Activated gamma-delta T cell treated with anti-CD3 and anti-CD28 coated beads, Interleukin-2, amount 50 U/mL, for 16 hours (primary cell): ENCODE results near the gene SHISAL1.

Experiments
- DNase-seq: peaks from one replicate; pipeline ENCODE4 v3.0.0-alpha.2; 2020; ENCODE audit warnings: low read depth

Gene SHISAL1

GRCh38 chr22:44342347-44342956 is 29.7 kb upstream of the SHISAL1 start:
- no peak for DNase-seq

GRCh38 chr22:44341431-44342346 is 28.9 kb upstream of the SHISAL1 start:
- DNase-seq = no peak

- DNase-seq = no peak
Observed at GRCh38 chr22:44340271-44341239, 27.8 kb upstream of the SHISAL1 start.

GRCh38 chr22:44338906-44339305 is 26.2 kb upstream of the SHISAL1 start:
- no peak for DNase-seq

- DNase-seq = no peak
Observed at GRCh38 chr22:44338177-44338810, 25.5 kb upstream of the SHISAL1 start.

GRCh38 chr22:44337678-44338004 is 24.9 kb upstream of the SHISAL1 start:
- DNase-seq = no peak

- DNase-seq = no peak
Observed at GRCh38 chr22:44336962-44337677, 24.4 kb upstream of the SHISAL1 start.

- DNase-seq = no peak
Observed at GRCh38 chr22:44335903-44336803, 23.4 kb upstream of the SHISAL1 start.

- DNase-seq = no peak
Observed at GRCh38 chr22:44335066-44335839, 22.5 kb upstream of the SHISAL1 start.

GRCh38 chr22:44333847-44334635 is 21.3 kb upstream of the SHISAL1 start:
- DNase-seq = no peak

- no peak for DNase-seq
Observed at GRCh38 chr22:44332946-44333345, 20.2 kb upstream of the SHISAL1 start.

GRCh38 chr22:44331881-44332714 is 19.3 kb upstream of the SHISAL1 start:
- DNase-seq = no peak

- DNase-seq = no peak
Observed at GRCh38 chr22:44330744-44331660, 18.3 kb upstream of the SHISAL1 start.

GRCh38 chr22:44330188-44330743 is 17.5 kb upstream of the SHISAL1 start:
- DNase-seq = no peak

GRCh38 chr22:44329179-44329796 is 16.5 kb upstream of the SHISAL1 start:
- no peak for DNase-seq

GRCh38 chr22:44328762-44329161 is 16.0 kb upstream of the SHISAL1 start:
- DNase-seq = no peak
